Islet precursor cell (in vitro differentiated cells): ENCODE results near the gene C1orf159.
"Not testable (repeated sequence)": the region's sequence is repeated elsewhere in the genome, so short reads cannot be mapped to it uniquely, and the experiment has no call there.

Experiments used
- DNase-seq: peaks from one replicate; pipeline ENCODE4 v3.0.0-alpha.2; 2018

C1orf159 gene

GRCh38 chr1:1115786-1116700, at the start of gene C1orf159:
C1orf159 (minus strand) TSS chr1:1116089; CDS start chr1:1091543, 24,546 bp downstream.
- peak; percentile 99 for DNase-seq

- no peak for DNase-seq
These were observed 49.6 kb upstream of the C1orf159 start for GRCh38 chr1:1165485-1165884.

GRCh38 chr1:1164701-1165451, 49.0 kb upstream of the C1orf159 start:
- DNase-seq: no peak

- DNase-seq: no peak
These were observed 48.4 kb upstream of the C1orf159 start for GRCh38 chr1:1164361-1164700.

DNA sequence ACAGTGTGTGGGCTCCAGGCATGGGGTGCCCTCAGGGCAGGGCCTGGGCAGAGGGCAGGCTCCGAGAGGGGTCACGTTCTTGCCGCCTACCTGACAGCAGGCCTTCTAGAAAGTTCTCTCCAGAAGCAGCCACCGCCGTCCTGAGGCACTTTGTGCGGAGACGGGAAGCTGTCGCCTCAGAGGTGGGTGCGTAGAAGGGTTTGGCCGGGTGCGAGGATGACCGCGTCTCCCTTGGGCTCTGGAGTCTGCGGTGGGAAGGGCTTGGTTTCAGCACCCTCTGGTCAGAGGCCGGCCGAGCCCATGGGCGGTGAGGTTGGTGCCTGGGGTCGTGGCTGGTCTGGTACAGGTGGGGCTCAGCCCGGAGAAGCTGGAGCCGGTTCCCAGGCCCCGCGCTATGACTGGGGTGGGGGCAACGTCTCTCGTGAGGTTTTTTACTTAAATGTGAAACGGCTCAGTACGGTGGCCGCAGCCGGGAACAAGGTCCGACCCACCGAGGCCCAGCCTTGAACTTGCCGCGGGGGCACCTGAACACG, 47.7 kb upstream of the C1orf159 start:
- DNase-seq: no peak

GRCh38 chr1:1162597-1163537, 47.0 kb upstream of the C1orf159 start:
- DNase-seq: peak; percentile 81

DNA sequence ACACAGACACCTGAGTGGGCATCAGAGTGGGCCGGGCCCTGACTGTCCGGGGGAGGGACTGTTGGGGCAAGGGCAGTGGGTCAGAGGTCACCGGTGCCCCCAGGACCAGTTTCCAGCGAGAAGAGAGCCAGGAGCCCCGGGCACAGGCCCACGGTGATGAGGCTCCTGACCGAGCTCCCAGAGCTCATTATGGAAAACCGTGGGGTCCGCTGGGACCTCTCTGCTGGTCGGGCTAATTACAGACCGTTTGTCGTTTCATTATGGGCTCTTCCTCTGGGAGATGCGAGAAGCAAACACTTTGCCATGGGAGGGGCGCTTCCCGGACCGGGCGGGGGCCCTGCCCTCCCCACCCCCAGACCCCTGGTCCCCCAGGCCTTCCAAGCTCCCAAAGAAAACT, 45.8 kb upstream of the C1orf159 start:
- no peak for DNase-seq

DNA sequence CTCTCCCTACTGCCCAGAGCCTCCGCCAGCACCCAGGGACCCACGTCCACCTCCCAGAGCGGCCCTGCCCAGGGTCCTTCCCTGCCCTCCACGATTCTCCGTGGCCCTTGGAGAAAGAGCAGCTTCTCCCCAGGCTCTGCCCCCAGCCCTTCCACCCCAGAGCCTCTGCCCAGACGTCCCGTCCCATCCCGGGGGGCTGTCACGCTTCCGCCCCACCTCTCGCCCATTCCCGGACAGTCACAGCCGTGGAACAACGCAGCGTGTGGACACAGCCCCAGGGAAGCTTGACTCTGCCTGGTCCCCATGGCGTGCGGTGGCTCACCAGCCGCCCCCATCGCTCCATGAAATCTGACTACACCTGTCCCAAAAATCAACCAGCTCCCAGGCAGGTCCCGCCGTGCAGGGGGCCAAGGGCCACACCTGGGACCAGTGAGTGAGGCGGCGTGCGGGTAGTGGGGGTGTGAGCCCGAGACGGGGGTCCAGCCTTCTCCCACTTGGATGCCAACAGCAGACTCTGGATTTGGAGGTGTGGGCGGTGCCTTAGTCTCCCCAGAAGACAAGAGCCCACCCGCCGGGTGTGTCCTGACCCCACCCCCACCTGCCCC, 45.3 kb upstream of the C1orf159 start:
- no peak for DNase-seq

DNA sequence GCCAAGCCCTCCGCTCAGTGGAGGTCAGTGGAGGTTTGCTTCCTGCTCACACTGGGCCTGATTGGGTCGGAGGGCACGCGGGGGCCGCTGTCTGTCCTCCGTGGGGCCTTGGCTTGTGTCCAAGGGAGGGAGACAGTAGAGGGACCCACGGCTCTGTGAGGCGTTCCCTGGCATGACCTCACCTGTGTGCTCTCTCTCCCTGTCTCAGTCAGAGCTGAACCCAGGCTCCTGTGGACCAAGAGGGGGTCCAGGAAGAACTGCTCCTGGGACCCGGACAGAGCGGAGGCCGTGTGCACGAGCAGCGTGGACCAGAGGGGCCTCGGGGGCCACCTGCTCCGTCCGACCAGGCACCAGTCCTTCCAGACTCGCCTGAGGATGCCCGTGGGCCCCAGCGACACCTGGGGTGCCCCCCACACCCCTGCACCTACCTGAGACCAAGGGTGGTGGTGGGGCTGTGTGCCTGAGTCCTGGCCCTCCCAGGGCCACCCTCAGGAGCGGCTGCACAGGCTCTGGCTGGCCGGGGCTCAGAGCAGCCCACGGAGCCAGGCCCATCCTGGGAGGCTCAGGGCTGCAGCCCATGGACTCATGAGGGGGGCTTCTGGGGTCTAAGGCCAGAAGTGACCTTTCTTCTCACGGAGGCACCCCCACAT, 44.5 kb upstream of the C1orf159 start:
- DNase-seq: no peak

DNA sequence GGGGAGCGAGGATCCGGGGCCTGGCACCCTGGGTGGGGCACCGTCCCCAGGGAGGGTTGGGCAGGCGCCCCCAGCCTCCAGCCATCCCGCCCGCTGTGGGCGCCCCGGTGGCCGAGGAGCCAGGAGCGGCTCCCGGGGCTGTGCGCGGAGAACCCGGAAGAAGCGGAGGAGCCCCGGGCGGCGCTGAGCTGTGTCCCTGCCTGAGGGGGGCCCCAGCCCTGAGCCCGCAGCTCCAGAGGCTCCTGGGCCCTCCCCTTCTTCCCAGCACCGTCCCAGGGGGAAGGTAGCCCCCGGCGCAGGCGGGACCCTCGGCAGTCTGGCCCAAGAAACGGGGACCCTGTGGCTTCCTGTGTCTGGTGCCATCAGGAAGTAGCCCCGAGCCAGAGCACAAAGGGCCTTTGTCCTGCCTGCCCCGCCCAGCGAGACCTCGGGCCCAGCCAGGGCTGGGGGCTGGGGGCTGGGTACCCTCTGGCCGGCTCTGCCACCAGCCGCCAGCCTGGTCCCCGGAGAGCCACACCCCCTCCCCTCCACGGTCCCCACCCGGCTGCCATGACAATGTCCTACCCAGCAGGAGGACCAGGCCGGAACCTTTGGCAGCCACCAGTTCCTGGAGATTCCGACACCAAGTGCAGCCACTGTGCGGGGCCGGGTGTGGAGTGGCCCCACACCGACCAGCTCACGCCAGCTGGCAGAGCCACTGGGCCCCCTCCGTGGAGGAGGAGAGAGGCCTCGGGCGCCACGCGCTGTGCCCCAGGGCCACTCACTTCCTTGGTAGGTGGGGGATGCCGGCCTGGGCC, 42.2 kb upstream of the C1orf159 start:
- DNase-seq: peak; percentile 87

DNA sequence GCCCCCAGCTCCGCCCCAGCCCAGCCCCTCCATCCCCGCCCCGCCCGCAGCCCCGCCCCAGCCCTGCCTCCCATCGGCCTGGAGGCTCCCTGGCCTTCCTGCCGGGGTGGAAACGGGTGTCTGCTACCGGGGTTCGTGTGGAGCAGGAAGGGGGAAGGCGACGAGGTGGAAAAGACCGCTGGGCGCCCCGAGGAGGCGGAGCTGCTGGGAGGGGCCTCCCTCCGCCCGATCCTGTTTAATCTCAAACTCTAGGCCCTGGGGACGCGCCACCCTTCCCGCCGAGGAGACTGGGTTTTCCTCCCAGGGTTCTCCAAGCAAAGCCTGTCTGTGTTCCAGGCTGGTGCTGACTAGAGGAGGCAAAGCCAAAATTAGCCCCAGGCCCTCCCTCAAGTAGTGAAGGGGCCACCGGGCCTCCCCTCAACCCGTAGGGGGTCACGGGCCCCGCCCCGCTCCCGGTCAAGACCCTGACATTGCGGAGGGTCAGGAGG, 41.6 kb upstream of the C1orf159 start:
- peak; percentile 88 for DNase-seq

DNA sequence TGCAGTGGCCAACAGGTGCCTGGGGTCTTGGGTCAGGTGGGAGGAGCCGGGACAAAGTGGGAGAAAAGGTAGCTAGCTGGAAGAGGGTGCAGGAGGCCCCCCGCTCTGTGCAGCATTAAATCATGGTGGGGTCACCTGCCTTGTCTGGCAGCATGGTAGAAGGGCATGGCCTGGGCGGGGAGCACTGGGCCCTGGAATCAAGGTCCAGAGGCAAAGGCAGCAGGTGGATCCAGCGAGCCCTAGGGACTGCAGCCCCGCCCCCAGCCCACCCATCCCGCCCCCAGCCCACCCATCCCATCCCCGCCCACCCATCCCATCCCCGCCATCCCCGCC, 41.1 kb upstream of the C1orf159 start:
- DNase-seq: no peak

- no peak for DNase-seq
These were observed 40.5 kb upstream of the C1orf159 start for GRCh38 chr1:1156140-1157032.

DNA sequence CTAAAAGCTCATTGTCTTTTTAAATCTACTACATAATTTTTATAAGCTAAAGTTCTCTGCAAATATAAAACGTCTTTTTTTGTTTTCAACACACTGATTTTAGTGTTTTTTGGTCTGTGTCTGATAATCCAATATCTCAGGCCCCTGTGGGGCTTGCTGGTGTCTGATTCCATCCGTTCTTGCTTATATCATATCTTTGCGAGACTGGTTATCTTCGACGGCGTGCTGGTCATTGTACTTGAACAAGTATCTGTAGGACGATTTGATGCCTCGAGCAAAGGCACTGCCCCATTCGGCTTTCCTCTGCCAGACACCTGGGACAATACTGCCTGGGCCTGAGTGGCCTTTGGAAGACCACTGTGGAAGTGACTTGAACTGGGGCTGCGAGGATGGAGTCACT, 39.4 kb upstream of the C1orf159 start:
- DNase-seq: no peak

GRCh38 chr1:1153874-1154273, 38.0 kb upstream of the C1orf159 start:
- no peak for DNase-seq

GRCh38 chr1:1153215-1153614, 37.3 kb upstream of the C1orf159 start:
- not testable (repeated sequence) for DNase-seq

GRCh38 chr1:1152431-1152830, 36.5 kb upstream of the C1orf159 start:
- DNase-seq: not testable (repeated sequence)

DNA sequence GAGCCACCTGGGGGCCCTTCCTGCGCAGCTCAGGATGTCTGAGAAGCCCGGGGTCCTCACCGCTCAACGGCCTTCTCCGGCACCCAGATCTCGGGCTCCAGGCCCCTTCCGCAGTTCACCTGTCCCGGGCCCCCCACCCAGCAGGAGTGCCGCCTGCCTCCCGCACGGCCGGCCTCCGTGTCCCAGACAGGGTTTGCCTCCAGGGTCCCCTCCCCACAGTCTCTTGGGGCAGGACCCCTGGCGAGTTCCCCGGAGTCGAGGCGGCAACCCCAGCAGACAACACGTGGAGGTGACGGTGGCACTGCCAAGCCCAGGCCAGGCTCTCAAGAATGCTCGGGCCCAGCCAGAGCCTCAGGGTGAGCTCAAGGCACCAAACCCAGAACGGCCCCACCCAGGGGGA, 35.4 kb upstream of the C1orf159 start:
- DNase-seq: no peak

- no peak for DNase-seq
These were observed 34.2 kb upstream of the C1orf159 start for GRCh38 chr1:1150100-1150499.

DNA sequence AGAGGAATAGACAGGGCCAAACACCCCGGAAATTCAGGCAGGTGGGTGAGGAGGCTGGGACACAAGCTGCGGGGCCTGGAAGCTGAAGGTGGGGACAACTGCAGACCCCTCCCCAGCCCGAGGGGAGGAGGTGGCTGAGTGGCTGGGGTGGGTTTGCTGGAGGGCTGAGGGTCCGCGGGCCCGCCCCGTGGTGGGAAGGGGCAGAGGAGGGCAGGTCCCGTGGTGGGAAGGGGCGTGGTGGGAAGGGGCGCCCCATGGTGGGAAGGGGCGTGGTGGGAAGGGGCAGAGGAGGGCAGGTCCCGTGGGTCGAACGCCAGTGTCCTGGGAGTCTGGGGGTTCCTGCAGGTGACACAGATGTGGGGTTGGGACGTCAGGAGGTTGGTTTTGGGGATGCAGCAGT, 33.5 kb upstream of the C1orf159 start:
- DNase-seq: no peak
